SU-DHL-6 (cell line): Measurements from ENCODE around the gene NUBPL.

ENCODE experiments used
- CTCF ChIP-seq: fragments of 200-600 bp; sonication (generic); IDR thresholded peaks from one replicate; pipeline ENCODE4 v1.5.1; 2017; ENCODE audit warnings: antibody characterized with exemption, mild to moderate bottlenecking, low read length, moderate library complexity; ENCODE audit not compliant: insufficient read depth, poor library complexity, severe bottlenecking
- EZH2phosphoT487 ChIP-seq: fragments of 200-600 bp; sonication (generic), shearing (Covaris generic); conservative IDR thresholded peaks from 2 replicates; pipeline ENCODE4 v1.6.1; 2018; ENCODE audit warnings: mild to moderate bottlenecking, antibody characterized with exemption, low read length, moderate library complexity, mixed read lengths

DNA sequence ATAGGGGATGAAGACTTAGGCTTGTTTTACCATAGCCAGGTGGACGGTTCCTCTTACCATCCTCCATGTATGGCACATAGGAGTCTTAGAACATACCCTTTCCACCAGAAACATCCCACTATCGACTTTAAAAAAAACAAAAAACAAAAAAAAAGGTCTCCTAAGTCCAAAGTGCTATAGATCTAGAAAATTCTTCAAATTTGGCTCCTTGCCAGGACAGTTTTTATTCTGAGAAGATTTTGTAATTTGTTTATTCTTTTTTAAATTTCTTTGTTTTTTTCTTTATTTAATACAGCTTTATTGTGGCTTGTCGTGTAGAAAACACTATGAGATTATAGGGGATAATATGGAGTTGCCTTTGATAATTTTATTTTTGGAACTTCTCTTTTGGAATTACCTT, 197.7 kb downstream of the NUBPL start:
- TF ChIP-seq EZH2phosphoT487 (no peak), CTCF (no peak)
